ENCODE results near the gene ZRANB1.

DNA sequence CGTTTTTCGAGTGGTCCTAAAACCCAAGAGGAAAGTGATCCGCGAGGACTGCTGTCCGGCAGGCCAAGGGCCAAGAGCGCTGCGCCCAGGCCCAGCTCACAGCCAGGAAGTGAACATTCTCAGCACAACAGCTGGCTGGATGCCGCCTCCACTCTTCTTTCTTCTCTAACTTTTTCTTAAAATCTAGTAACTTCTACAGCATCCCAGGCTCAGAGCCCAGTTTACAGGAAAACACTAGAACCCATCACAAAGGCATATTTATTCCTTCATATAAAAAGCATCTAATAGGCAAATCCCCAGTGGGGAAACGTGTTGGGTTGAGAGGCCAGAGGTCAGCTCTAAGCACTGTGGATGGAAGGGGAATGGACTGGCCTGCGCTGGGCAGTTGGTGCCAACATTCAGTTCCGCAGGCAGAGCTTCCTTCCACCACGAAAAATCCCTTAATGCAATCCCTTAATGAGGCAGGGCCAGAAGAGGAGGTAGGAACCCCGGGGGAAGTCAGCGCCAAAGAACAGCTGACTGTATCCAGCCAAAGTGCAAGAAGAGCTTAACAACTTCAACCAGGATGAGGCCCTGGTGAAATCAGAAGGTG is 74.8 kb downstream of the ZRANB1 start:
- no peak for TF ChIP-seq NFRKB (IDR thresholded peaks at IDR 0.05)
- TF ChIP-seq LEF1 (IDR thresholded peaks at IDR 0.05; ENCODE audit: borderline replicate concordance) = no peak
- no peak for TF ChIP-seq FOXM1 (IDR thresholded peaks at IDR 0.05; ENCODE audit: borderline replicate concordance)
- no peak for TF ChIP-seq TARDBP (IDR thresholded peaks at IDR 0.05)
- TF ChIP-seq ZNF384 (IDR thresholded peaks at IDR 0.05) = no peak
